ENCODE data around the gene SNORC. TPM values are rescaled to one million over a fixed set of nuclear protein-coding genes. Genes with fewer than 3 reads are reported as not detected.

Gene SNORC
- total and polyA plus RNA-seq, 2 of the 13 experiments (the other 11 are each of a cell fraction or from before 2014, with no cell fraction given): 59.1 to 86.1 TPM

- TF ChIP-seq RFX1 (IDR thresholded peaks at IDR 0.05) (no peak), SMC3 (IDR thresholded peaks at IDR 0.05; ENCODE audit: low read length) (no peak), E2F5 (CRISPR knock-in tag; conservative IDR thresholded peaks at IDR 0.05) (no peak), SIX4 (CRISPR knock-in tag; IDR thresholded peaks at IDR 0.05) (no peak), ATF7-NPFF (CRISPR knock-in tag; IDR thresholded peaks at IDR 0.05; ENCODE audit: low read depth) (no peak), DMAP1 (CRISPR knock-in tag; IDR thresholded peaks at IDR 0.05) (no peak), U2AF2 (IDR thresholded peaks at IDR 0.05; ENCODE audit: low read depth, low read length) (no peak), CREM (IDR thresholded peaks at IDR 0.05) (no peak), CREM (CRISPR knock-in tag; IDR thresholded peaks at IDR 0.05) (no peak), IKZF4 (CRISPR knock-in tag; IDR thresholded peaks at IDR 0.05; ENCODE audit: borderline replicate concordance, low read depth, not compliant biosample characterization) (no peak), ZNF251 (CRISPR knock-in tag; IDR thresholded peaks at IDR 0.05) (no peak), THAP11 (CRISPR knock-in tag; IDR thresholded peaks at IDR 0.05) (no peak), MYPOP (CRISPR knock-in tag; IDR thresholded peaks at IDR 0.05) (no peak), ZBTB33 (CRISPR knock-in tag; IDR thresholded peaks at IDR 0.05) (no peak), ZNF589 (CRISPR knock-in tag; conservative IDR thresholded peaks at IDR 0.05) (no peak)
- TF ChIP-seq, protein P1, sequence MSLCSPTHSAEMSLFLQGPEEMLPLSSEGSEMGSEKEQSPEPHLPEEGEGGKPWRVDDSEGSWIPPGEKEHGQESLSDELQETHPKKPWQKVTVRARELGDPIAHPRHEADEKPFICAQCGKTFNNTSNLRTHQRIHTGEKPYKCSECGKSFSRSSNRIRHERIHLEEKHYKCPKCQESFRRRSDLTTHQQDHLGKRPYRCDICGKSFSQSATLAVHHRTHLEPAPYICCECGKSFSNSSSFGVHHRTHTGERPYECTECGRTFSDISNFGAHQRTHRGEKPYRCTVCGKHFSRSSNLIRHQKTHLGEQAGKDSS (CRISPR knock-in tag; IDR thresholded peaks at IDR 0.05; ENCODE audit: borderline replicate concordance, low read depth): no peak; the same call in 1 of the 2 replicates
- TF ChIP-seq, protein P2, sequence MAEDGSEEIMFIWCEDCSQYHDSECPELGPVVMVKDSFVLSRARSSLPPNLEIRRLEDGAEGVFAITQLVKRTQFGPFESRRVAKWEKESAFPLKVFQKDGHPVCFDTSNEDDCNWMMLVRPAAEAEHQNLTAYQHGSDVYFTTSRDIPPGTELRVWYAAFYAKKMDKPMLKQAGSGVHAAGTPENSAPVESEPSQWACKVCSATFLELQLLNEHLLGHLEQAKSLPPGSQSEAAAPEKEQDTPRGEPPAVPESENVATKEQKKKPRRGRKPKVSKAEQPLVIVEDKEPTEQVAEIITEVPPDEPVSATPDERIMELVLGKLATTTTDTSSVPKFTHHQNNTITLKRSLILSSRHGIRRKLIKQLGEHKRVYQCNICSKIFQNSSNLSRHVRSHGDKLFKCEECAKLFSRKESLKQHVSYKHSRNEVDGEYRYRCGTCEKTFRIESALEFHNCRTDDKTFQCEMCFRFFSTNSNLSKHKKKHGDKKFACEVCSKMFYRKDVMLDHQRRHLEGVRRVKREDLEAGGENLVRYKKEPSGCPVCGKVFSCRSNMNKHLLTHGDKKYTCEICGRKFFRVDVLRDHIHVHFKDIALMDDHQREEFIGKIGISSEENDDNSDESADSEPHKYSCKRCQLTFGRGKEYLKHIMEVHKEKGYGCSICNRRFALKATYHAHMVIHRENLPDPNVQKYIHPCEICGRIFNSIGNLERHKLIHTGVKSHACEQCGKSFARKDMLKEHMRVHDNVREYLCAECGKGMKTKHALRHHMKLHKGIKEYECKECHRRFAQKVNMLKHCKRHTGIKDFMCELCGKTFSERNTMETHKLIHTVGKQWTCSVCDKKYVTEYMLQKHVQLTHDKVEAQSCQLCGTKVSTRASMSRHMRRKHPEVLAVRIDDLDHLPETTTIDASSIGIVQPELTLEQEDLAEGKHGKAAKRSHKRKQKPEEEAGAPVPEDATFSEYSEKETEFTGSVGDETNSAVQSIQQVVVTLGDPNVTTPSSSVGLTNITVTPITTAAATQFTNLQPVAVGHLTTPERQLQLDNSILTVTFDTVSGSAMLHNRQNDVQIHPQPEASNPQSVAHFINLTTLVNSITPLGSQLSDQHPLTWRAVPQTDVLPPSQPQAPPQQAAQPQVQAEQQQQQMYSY (CRISPR knock-in tag; IDR thresholded peaks at IDR 0.05): no peak
Measured at GRCh38 chr2:232873292-232873908, 3.3 kb downstream of the SNORC start (continued).
